Mesendoderm (in vitro differentiated cells): ENCODE measurements around the gene SLC26A3.

Experiments used
- DNase-seq: peaks from one replicate; pipeline ENCODE4 v3.0.0; 2013
- H2AK5ac ChIP-seq: 2 replicates; pipeline ENCODE4 v1.6.1; 2013; ENCODE audit warnings: low read length, inconsistent platforms
- H2BK120ac ChIP-seq: 2 replicates; pipeline ENCODE4 v1.6.1; 2013; ENCODE audit warnings: low read depth, mild to moderate bottlenecking, low read length, moderate library complexity, mixed read lengths
- H2BK15ac ChIP-seq: replicated peaks from 2 replicates; pipeline ENCODE4 v1.6.1; 2013; ENCODE audit warnings: low read depth, mild to moderate bottlenecking, moderate library complexity
- H2BK5ac ChIP-seq: 2 replicates; pipeline ENCODE4 v1.6.1; 2013; ENCODE audit warnings: low read length, inconsistent platforms
- H3K18ac ChIP-seq: 2 replicates; pipeline ENCODE4 v1.6.1; 2013; ENCODE audit warnings: mild to moderate bottlenecking, low read length, mixed read lengths
- H3K23ac ChIP-seq: one replicate; pipeline ENCODE4 v1.6.1; 2013; ENCODE audit warnings: low read length
- H3K27ac ChIP-seq: 2 replicates; pipeline ENCODE4 v1.5.1; 2013; ENCODE audit warnings: low read depth, mild to moderate bottlenecking, inconsistent platforms, low read length, moderate library complexity
- H3K27me3 ChIP-seq: 2 replicates; pipeline ENCODE4 v1.6.1; 2013; ENCODE audit warnings: low read length, control low read depth, mild to moderate bottlenecking, inconsistent platforms; ENCODE audit not compliant: insufficient read depth, poor library complexity
- H3K36me3 ChIP-seq: 2 replicates; pipeline ENCODE4 v1.6.1; 2013; ENCODE audit warnings: low read length, inconsistent platforms; ENCODE audit not compliant: control insufficient read depth, insufficient read depth
- H3K4ac ChIP-seq: one replicate; pipeline ENCODE4 v1.6.1; 2013; ENCODE audit warnings: low read depth, mild to moderate bottlenecking, low read length, moderate library complexity
- H3K4me1 ChIP-seq: 2 replicates; pipeline ENCODE4 v1.6.1; 2013; ENCODE audit warnings: low read depth, low read length, inconsistent platforms; ENCODE audit not compliant: control insufficient read depth
- H3K4me2 ChIP-seq: 2 replicates; pipeline ENCODE4 v1.6.1; 2013; ENCODE audit warnings: low read length
- H3K4me3 ChIP-seq: 2 replicates; pipeline ENCODE4 v1.5.1; 2013; ENCODE audit warnings: mild to moderate bottlenecking, low read length
- H3K56ac ChIP-seq: one replicate; pipeline ENCODE4 v1.6.1; 2013; ENCODE audit warnings: low read length
- H3K79me1 ChIP-seq: 2 replicates; pipeline ENCODE4 v1.6.1; 2013; ENCODE audit warnings: low read length, inconsistent platforms
- H3K79me2 ChIP-seq: 2 replicates; pipeline ENCODE4 v1.6.1; 2013; ENCODE audit warnings: mild to moderate bottlenecking, low read length; ENCODE audit not compliant: control insufficient read depth, insufficient read depth
- H3K9ac ChIP-seq: 2 replicates; pipeline ENCODE4 v1.6.1; 2013; ENCODE audit warnings: low read length, inconsistent platforms
- H4K5ac ChIP-seq: one replicate; pipeline ENCODE4 v1.6.1; 2013; ENCODE audit warnings: low read length
- H4K8ac ChIP-seq: one replicate; pipeline ENCODE4 v1.6.1; 2013; ENCODE audit warnings: low read depth, mild to moderate bottlenecking, control low read depth, low read length, moderate library complexity
- WGBS: extraction: QIAGEN DNeasy Blood & Tissue Kit; methylation state at CpG from one replicate; pipeline ENCODE4 v1.1.7; 2013; ENCODE audit warnings: low lambda C conversion rate, missing lambda C conversion rate; ENCODE audit not compliant: insufficient coverage; ENCODE audit errors: extremely low coverage; 5-methylcytosine and 5-hydroxymethylcytosine counted together

SLC26A3 gene

GRCh38 chr7:107838024-107838601, 35.1 kb upstream of the SLC26A3 start:
- Histone ChIP-seq H2BK15ac (no peak overlapping the region), H3K79me2 (no peaks in the 10 kb centered on the region), H3K9ac (no peak overlapping the region), H3K4me2 (no peak overlapping the region), H3K4ac (no peak overlapping the region), H2BK5ac (no peak overlapping the region), H3K4me3 (no peak overlapping the region), H2BK120ac (no peak overlapping the region), H3K18ac (no peak overlapping the region), H2AK5ac (no peak overlapping the region), H3K79me1 (no peaks in the 10 kb centered on the region), H4K5ac (no peak overlapping the region), H4K8ac (no peak overlapping the region), H3K4me1 (no peaks in the 10 kb centered on the region), H3K36me3 (no peaks in the 10 kb centered on the region), H3K56ac (no peak overlapping the region), H3K27ac (no peak overlapping the region), H3K23ac (no peak overlapping the region), H3K27me3 (no peaks in the 10 kb centered on the region)
- no peak for DNase-seq
- WGBS, result no CpG with 5 or more reads among the region's 3 CpGs

GRCh38 chr7:107837145-107837512, 34.1 kb upstream of the SLC26A3 start:
- Histone ChIP-seq H2BK5ac (no peak overlapping the region), H2AK5ac (no peak overlapping the region), H4K5ac (no peak overlapping the region), H3K79me1 (no peaks in the 10 kb centered on the region), H2BK15ac (no peak overlapping the region), H3K4me1 (no peaks in the 10 kb centered on the region), H3K18ac (no peak overlapping the region), H3K27me3 (no peaks in the 10 kb centered on the region), H3K27ac (no peak overlapping the region), H4K8ac (no peak overlapping the region), H3K9ac (no peak overlapping the region), H3K4ac (no peak overlapping the region), H3K56ac (no peak overlapping the region), H3K79me2 (no peaks in the 10 kb centered on the region), H3K4me2 (no peak overlapping the region), H3K36me3 (no peaks in the 10 kb centered on the region), H3K23ac (no peak overlapping the region), H2BK120ac (no peak overlapping the region), H3K4me3 (no peak overlapping the region)
- WGBS, result no CpG with 5 or more reads among the region's 1 CpG
- no peak for DNase-seq

GRCh38 chr7:107836237-107837144, 33.5 kb upstream of the SLC26A3 start:
- H3K18ac ChIP-seq, result no peak overlapping the region
- H3K56ac ChIP-seq, result no peak overlapping the region
- WGBS, result no CpG with 5 or more reads among the region's 10 CpGs
- peak; percentile 10 for DNase-seq
- H3K23ac ChIP-seq, result no peak overlapping the region
- H3K36me3 ChIP-seq, result no peaks in the 10 kb centered on the region
- no peak overlapping the region for H3K4ac ChIP-seq
- no peak overlapping the region for H3K9ac ChIP-seq
- no peaks in the 10 kb centered on the region for H3K4me1 ChIP-seq
- H3K79me1 ChIP-seq, result no peaks in the 10 kb centered on the region
- H4K8ac ChIP-seq, result peak overlapping the region; percentile 56
- no peak overlapping the region for H3K4me3 ChIP-seq
- no peak overlapping the region for H2BK5ac ChIP-seq
- no peak overlapping the region for H2BK120ac ChIP-seq
- no peak overlapping the region for H2BK15ac ChIP-seq
- no peak overlapping the region for H3K27ac ChIP-seq
- no peak overlapping the region for H3K4me2 ChIP-seq
- H2AK5ac ChIP-seq, result no peak overlapping the region
- no peaks in the 10 kb centered on the region for H3K79me2 ChIP-seq
- no peaks in the 10 kb centered on the region for H3K27me3 ChIP-seq
- H4K5ac ChIP-seq, result no peak overlapping the region

- H2BK15ac ChIP-seq, result no peak overlapping the region
- H3K27me3 ChIP-seq, result no peaks in the 10 kb centered on the region
- no peak overlapping the region for H3K23ac ChIP-seq
- no peak overlapping the region for H3K4me2 ChIP-seq
- DNase-seq, result no peak
- H2BK5ac ChIP-seq, result no peak overlapping the region
- no peak overlapping the region for H4K8ac ChIP-seq
- no peak overlapping the region for H3K56ac ChIP-seq
- H3K18ac ChIP-seq, result no peak overlapping the region
- no peaks in the 10 kb centered on the region for H3K4me1 ChIP-seq
- no peak overlapping the region for H3K4me3 ChIP-seq
- no CpG with 5 or more reads among the region's 1 CpG for WGBS
- H4K5ac ChIP-seq, result no peak overlapping the region
- H2BK120ac ChIP-seq, result no peak overlapping the region
- H3K4ac ChIP-seq, result no peak overlapping the region
- no peaks in the 10 kb centered on the region for H3K79me1 ChIP-seq
- H3K9ac ChIP-seq, result no peak overlapping the region
- no peak overlapping the region for H2AK5ac ChIP-seq
- no peaks in the 10 kb centered on the region for H3K79me2 ChIP-seq
- H3K36me3 ChIP-seq, result no peaks in the 10 kb centered on the region
- no peak overlapping the region for H3K27ac ChIP-seq
Observed at GRCh38 chr7:107834401-107834800, 31.4 kb upstream of the SLC26A3 start.

GRCh38 chr7:107833684-107834106, 30.7 kb upstream of the SLC26A3 start:
- Histone ChIP-seq H2BK15ac (no peak overlapping the region), H3K79me2 (no peaks in the 10 kb centered on the region), H2AK5ac (no peak overlapping the region), H3K18ac (no peak overlapping the region), H3K79me1 (no peaks in the 10 kb centered on the region), H3K9ac (no peak overlapping the region), H4K5ac (no peak overlapping the region), H3K4me1 (no peaks in the 10 kb centered on the region), H2BK5ac (no peak overlapping the region), H3K27ac (no peak overlapping the region), H2BK120ac (no peak overlapping the region), H3K4me3 (no peak overlapping the region), H3K36me3 (no peaks in the 10 kb centered on the region), H3K4me2 (no peak overlapping the region), H3K56ac (no peak overlapping the region), H4K8ac (no peak overlapping the region), H3K4ac (no peak overlapping the region), H3K27me3 (no peaks in the 10 kb centered on the region), H3K23ac (no peak overlapping the region)
- 100% methylated on average over 2 of the region's 7 CpGs for WGBS
- no peak for DNase-seq
